GDM1 (cell line): ENCODE measurements around the gene KPRP.

Source experiments
- DNase-seq: peaks from one replicate; lab custom pipeline; 2025; lab: John Stamatoyannopoulos, UW

Gene KPRP

GRCh38 chr1:152770411-152770810 is 12.6 kb downstream of the KPRP start:
- no peak for DNase-seq

GRCh38 chr1:152774875-152775274 is 17.1 kb downstream of the KPRP start, which contains the start of gene LCE1F:
LCE1F (plus strand) TSS chr1:152775140; CDS start chr1:152776372, 1,232 bp downstream.
- no peak for DNase-seq

GRCh38 chr1:152776361-152776760 is 18.5 kb downstream of the KPRP start:
- DNase-seq: no peak

- no peak for DNase-seq
These were observed 19.8 kb downstream of the KPRP start for GRCh38 chr1:152777510-152778137.

- no peak for DNase-seq
These were observed 25.3 kb downstream of the KPRP start for GRCh38 chr1:152783095-152783494.

- DNase-seq: no peak
These were observed 28.3 kb downstream of the KPRP start, which contains the start of gene LCE1E for GRCh38 chr1:152786077-152786476. LCE1E (plus strand) TSS chr1:152786257; CDS start chr1:152787300, 1,043 bp downstream.

GRCh38 chr1:152795686-152796085 is 37.9 kb downstream of the KPRP start:
- no peak for DNase-seq

- DNase-seq: no peak
These were observed 38.6 kb downstream of the KPRP start, which contains the start of gene LCE1D for GRCh38 chr1:152796421-152796820. LCE1D (plus strand) TSS chr1:152796721; CDS start chr1:152797795, 1,074 bp downstream.

GRCh38 chr1:152801333-152801732 is 43.5 kb downstream of the KPRP start:
- no peak for DNase-seq

- no peak for DNase-seq
These were observed 48.8 kb downstream of the KPRP start, which contains the start of gene LCE1C for GRCh38 chr1:152806576-152806975. LCE1C (minus strand) TSS chr1:152806651; CDS start chr1:152805478, 1,173 bp downstream.

- no peak for DNase-seq
These were observed 53.2 kb downstream of the KPRP start for GRCh38 chr1:152811050-152811449.
